IPS-NIHi11 (cell line): ENCODE measurements around the gene MCFD2.
A peak's percentile ranks its signal among the peaks of the same experiment; 100 is the strongest.

ENCODE experiments used
- DNase-seq: peaks from one replicate; pipeline ENCODE4 v3.0.0; 2012; ENCODE audit warnings: mixed read lengths, low spot score

Gene MCFD2

GRCh38 chr2:46873604-46874068 lies 42.0 kb downstream of the MCFD2 start:
- DNase-seq, result peak; percentile 58

DNA sequence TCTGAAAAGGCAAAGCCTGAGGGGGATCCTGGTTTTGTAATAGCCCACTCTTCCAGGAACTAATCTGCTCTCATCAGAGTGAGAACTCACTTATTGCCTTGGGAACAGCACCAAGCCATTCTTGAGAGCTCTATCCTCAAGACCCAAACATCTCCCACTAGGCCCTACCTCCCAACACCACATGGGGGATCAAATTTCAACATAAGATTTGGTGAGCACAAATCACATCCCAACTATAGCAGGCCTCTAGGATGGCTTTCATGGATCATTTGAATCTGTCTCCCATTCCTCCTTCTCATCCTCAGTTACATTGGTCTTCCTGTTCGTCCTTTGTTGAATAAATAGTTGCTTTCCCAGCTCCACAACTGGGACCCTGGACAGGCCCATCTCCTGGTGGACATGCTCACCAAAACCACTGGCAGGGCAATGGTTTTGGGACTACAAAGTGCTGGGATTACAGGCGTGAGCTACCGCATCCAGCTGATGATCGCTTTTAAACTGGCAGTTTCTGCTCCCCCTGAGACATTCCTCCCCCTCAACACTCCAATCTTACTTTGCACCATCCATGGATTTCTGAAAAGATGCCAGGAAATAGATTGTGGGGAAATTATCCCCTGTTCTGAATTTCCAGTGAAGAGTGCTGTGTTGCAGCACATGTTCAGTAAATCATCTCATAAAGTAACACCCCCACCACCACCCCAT lies 42.6 kb downstream of the MCFD2 start:
- DNase-seq, result peak; percentile 5

GRCh38 chr2:46871976-46872381 lies 43.6 kb downstream of the MCFD2 start:
- DNase-seq, result no peak

DNA sequence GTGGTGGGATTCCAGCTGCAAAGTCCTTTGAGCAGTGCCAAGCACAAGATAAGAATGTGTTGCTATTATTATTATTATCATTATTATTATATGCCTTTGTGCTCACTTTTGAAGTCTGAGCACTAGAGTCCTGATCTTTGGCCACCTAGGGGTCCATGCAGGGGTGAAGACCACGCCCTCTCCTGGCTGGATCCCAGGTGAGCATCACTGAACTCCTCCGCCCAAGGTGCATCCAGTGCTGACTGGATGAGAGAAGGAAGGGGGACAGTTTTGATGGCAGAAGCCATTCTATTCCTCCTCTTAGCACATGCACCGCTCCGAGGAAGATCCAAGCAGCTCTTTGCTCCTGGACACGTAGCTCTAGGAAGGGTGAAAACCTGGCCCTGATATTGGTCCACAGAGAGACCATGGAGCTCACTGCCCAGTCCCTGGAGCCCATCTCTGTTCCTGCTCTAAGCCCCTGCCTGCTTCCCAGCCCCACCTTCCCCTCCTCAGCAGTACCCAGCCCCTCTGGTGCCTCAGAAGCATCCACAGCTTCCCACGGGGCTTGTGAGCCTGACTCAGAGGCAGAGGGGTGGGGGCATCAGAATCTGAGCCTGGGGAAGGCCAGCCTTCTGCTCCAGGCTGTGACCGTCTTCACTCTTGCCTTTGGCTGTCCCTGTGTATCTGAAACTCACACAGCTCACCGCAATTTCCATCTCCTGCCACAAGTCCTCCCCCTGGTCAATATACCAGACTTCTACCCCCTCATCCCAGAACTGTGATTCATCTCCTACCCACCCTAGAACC lies 45.4 kb downstream of the MCFD2 start:
- DNase-seq, result no peak

DNA sequence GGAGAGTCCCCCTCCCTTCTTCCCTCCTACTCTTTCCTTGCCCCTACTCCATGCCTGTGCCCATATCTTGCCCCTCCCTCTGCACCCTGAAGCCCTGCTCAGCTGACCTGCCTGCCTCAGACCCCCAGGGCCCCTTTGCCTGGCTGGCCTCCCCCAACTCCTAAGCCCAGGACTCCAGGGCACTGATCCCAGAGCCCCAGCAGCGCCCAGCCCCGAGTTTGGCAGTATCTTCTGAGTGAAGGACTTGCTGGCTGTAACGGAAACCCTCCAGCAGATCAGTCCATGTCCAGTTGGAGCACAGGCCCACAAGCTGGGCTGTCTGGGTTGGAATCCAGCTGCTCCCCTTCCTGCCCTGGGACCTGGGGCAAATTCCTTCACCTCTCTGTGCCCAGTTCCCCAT lies 46.0 kb downstream of the MCFD2 start:
- DNase-seq, result no peak

GRCh38 chr2:46866770-46867246 lies 48.8 kb downstream of the MCFD2 start:
- no peak for DNase-seq

- DNase-seq, result no peak
These were observed 50.2 kb downstream of the MCFD2 start for GRCh38 chr2:46865181-46865970.

- no peak for DNase-seq
These were observed 51.7 kb downstream of the MCFD2 start for GRCh38 chr2:46863882-46864281.

- DNase-seq, result no peak
These were observed 53.1 kb downstream of the MCFD2 start for GRCh38 chr2:46862514-46862913.

DNA sequence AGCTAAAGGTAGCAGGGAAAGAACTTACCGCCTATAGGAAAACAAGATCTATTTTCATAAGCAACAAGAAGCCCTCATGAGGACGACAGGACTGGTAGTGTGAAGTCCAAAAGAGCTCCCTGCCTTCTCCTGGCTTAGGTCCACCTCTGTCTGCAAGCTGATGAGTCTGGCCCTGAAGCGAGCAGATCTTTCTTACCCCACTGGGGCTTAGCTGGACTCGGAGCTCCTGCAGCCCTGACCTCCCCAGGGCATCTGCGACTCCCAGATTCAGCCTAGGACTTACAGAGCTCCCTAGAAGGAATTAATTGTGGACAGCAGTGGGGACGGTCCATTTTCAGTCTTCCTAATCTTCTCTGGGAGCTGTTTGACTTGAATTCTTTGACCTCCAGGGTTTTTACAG lies 53.7 kb downstream of the MCFD2 start:
- no peak for DNase-seq

DNA sequence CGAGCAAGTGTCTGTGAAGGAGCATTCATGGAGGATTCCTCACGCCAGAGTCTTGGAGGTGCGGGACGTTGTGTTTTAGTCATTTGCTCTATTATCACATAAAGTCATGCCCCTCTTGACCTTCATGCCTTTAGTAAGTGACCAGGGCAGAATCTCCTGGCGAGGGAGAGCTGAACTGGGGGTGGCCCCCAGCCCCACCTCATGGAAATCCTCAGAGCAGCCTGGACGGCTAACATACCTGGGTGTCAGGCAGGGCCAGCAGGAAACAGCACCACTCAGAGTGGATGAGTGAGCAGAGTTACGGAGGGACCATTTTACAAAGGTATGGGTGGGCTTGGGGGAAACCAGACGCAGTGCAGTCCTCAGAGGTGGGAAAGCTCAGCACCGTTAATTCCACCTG lies 56.1 kb downstream of the MCFD2 start:
- no peak for DNase-seq

DNA sequence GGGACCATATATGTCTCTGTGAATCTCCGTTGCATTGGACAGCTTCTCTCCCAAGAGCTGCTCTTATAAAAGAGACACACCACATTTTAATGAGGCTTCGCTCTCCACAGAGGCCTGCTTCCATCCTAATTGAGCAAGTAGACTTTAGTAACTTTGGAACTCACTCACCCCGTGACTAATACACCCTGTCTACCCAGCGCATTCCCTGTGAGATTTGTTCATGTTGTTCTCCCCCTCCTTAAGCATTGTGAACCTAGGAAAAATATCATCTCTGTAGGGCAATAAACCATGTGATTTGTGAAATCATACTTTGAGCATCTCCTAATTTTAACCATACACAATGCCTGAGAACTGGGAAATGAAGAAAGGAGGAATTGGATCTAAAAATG lies 56.9 kb downstream of the MCFD2 start:
- DNase-seq, result no peak

DNA sequence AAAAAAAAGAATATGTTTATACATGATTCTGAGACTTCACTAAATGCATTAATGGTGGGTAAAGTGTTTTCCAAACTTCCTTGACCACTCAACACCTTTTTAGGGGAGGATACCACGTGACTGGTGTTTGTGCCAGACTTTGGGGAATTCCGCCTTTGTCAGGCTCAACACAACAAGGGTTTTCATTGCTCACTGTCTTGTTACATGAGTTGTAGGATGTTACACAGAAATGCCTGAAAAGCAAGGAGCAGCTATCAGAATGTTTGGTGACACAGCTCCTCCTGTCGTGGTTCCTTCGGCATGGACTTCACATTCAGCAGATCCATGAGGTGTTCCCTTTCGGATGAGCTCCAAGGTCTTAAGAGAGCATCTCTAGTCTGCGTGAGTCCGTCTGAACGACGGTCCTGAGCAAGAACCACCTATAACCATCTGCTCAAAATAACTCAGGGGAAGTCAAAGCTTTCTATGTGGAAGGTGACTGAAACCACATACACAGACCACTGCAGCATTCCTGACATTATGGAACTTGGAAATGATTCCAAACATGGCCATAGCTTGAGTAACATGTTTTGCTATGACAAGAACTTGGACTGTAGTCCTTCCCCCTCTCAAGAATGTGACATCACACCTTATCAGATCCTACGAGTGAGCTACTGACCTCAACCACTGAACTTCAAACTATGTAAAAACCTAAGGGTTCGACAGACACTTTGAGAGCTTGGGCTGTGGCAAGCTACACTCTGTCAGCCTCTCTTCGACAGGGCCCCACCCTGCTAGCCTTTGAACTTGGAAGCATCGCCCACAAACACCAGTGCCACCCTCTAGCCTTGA lies 57.5 kb downstream of the MCFD2 start:
- DNase-seq, result no peak

- DNase-seq, result no peak
These were observed 59.3 kb downstream of the MCFD2 start for GRCh38 chr2:46856336-46856735.

DNA sequence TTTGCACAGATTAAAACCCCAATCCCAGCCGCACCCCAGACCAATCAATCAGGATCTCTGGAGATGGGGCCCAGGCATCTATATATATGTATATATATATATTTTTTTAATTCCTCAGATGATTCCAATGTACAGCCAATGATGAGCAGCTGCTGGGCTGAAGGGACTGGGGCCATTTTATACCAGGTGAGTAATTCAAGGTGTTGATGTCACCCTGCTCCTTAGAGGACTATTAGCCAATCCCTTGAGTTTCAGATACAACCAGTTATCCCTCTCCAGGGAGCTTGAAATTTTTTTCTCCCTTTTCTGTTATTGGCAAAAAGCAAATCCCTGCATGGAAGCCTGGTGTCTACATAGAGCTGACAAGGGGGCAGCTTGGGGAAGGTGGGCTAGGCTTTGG lies 59.8 kb downstream of the MCFD2 start:
- no peak for DNase-seq

- DNase-seq, result no peak
These were observed 61.3 kb downstream of the MCFD2 start for GRCh38 chr2:46854260-46854659.

DNA sequence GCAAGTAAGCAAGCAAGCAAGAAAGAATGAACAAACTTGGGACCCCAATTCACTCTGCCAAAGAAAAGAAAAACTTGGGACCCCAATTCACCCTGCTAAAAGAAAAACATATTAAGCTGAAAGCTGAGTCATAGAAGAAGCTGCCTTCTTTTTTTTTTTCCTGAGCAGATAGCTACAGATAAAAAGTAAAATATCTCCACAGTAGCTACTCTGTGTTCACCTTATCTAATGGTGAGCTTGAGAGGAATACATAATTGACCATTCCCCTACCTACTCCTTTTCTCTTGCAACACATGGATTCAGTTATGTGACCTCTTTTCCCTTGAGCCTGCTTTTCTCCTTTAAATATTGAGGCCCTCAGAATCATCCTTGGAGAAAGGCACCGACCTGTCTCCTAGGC lies 63.0 kb downstream of the MCFD2 start:
- DNase-seq, result no peak

DNA sequence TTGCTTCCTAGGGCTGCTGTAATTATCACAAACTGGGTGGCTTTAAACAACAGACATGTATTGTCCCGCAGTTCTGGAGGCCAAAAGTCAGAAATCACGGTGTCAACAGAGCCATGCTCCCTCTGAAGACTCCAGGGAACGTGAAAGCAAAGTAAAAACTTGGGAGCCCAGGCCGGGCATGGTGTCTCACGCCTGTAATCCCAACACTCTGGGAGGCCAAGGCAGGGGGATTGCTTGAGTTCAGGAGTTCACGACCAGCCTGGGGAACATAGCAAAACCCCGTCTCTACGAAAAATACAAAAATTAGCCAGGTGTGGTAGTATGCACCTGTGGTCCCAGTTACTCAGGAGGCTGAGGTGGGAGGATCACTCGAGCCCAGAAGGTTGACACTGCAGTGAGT lies 63.5 kb downstream of the MCFD2 start:
- no peak for DNase-seq
